ACC112 (cell line): ENCODE data around the gene ARSD.
A peak's percentile ranks its signal among the peaks of the same experiment; 100 is the strongest.
"Not testable (repeated sequence)": the region's sequence is repeated elsewhere in the genome, so short reads cannot be mapped to it uniquely, and the experiment has no call there.

Experiments used
- H2AFZ ChIP-seq: fragments of 200-600 bp; sonication (generic); one replicate; pipeline ENCODE4 v1.6.0; 2017; ENCODE audit warnings: antibody characterized with exemption, low read length; ENCODE audit not compliant: unreplicated experiment
- H3K27ac ChIP-seq: fragments of 200-600 bp; sonication (generic); 2 replicates; pipeline ENCODE4 v1.5.1; 2014; ENCODE audit warnings: low read depth, mild to moderate bottlenecking, antibody characterized with exemption, low read length, moderate library complexity
- H3K27me3 ChIP-seq: fragments of 200-600 bp; sonication (generic); 2 replicates; pipeline ENCODE4 v1.6.1; 2014; ENCODE audit warnings: mild to moderate bottlenecking, antibody characterized with exemption, low read length, moderate library complexity, mixed read lengths; ENCODE audit not compliant: insufficient read depth
- H3K36me3 ChIP-seq: fragments of 200-600 bp; sonication (generic); 2 replicates; pipeline ENCODE4 v1.6.1; 2016; ENCODE audit warnings: mild to moderate bottlenecking, antibody characterized with exemption, low read length, moderate library complexity, mixed read lengths; ENCODE audit not compliant: insufficient read depth
- H3K4me1 ChIP-seq: fragments of 200-600 bp; sonication (generic); one replicate; pipeline ENCODE4 v1.6.1; 2016; ENCODE audit warnings: low read length, mixed read lengths; ENCODE audit not compliant: insufficient read depth, unreplicated experiment, control insufficient read depth
- H3K4me3 ChIP-seq: fragments of 200-600 bp; sonication (generic); 2 replicates; pipeline ENCODE4 v1.5.1; 2014; ENCODE audit warnings: mild to moderate bottlenecking, low read depth, low read length
- H3K79me2 ChIP-seq: fragments of 200-600 bp; sonication (generic); one replicate; pipeline ENCODE4 v1.6.0; 2016; ENCODE audit warnings: low read length; ENCODE audit not compliant: control insufficient read depth, unreplicated experiment, insufficient read depth

The ARSD gene

GRCh38 chrX:2963449-2963848, 34.3 kb upstream of the ARSD start:
- H3K27me3 ChIP-seq, H3K36me3 ChIP-seq, H3K79me2 ChIP-seq, H2AFZ ChIP-seq, H3K4me3 ChIP-seq: not testable (repeated sequence)
- peaks cover 20% of the 10 kb centered on the region for H3K4me1 ChIP-seq
- H3K27ac ChIP-seq: peak overlapping the region; percentile 96

- Histone ChIP-seq H3K79me2 (no peaks in the 10 kb centered on the region), H3K36me3 (no peaks in the 10 kb centered on the region), H2AFZ (no peak overlapping the region), H3K4me3 (no peak overlapping the region), H3K4me1 (peaks cover 20% of the 10 kb centered on the region), H3K27ac (no peak overlapping the region), H3K27me3 (no peaks in the 10 kb centered on the region)
These were observed 33.2 kb upstream of the ARSD start for GRCh38 chrX:2962381-2962780.

GRCh38 chrX:2960861-2961515, 31.8 kb upstream of the ARSD start:
- H3K4me3 ChIP-seq: no peak overlapping the region

GRCh38 chrX:2958199-2958598, 29.1 kb upstream of the ARSD start:
- Histone ChIP-seq H3K27ac (no peak overlapping the region), H3K79me2 (no peaks in the 10 kb centered on the region), H3K4me1 (peaks cover 3% of the 10 kb centered on the region), H2AFZ (no peak overlapping the region), H3K36me3 (no peaks in the 10 kb centered on the region), H3K27me3 (no peaks in the 10 kb centered on the region), H3K4me3 (no peak overlapping the region)

More at GRCh38 chrX:2960861-2961515, 31.8 kb upstream of the ARSD start:
- Histone ChIP-seq H2AFZ (no peak overlapping the region), H3K79me2 (no peaks in the 10 kb centered on the region), H3K27me3 (no peaks in the 10 kb centered on the region), H3K4me1 (peaks cover 16% of the 10 kb centered on the region), H3K27ac (no peak overlapping the region), H3K36me3 (no peaks in the 10 kb centered on the region)

- H3K4me3 ChIP-seq: no peak overlapping the region
- H2AFZ ChIP-seq: no peak overlapping the region
- H3K36me3 ChIP-seq: peaks cover 7% of the 10 kb centered on the region; the same call in 1 of the 2 replicates
- no peaks in the 10 kb centered on the region for H3K79me2 ChIP-seq
- no peaks in the 10 kb centered on the region for H3K4me1 ChIP-seq
- no peak overlapping the region for H3K27ac ChIP-seq
- no peaks in the 10 kb centered on the region for H3K27me3 ChIP-seq
These were observed 26.7 kb upstream of the ARSD start for GRCh38 chrX:2955838-2956237.

GRCh38 chrX:2955281-2955680, 26.1 kb upstream of the ARSD start:
- Histone ChIP-seq H3K4me3 (no peak overlapping the region), H2AFZ (no peak overlapping the region), H3K4me1 (no peaks in the 10 kb centered on the region), H3K27me3 (no peaks in the 10 kb centered on the region), H3K36me3 (peaks cover 9% of the 10 kb centered on the region; the same call in 1 of the 2 replicates), H3K79me2 (no peaks in the 10 kb centered on the region), H3K27ac (no peak overlapping the region)

GRCh38 chrX:2954541-2954940, 25.4 kb upstream of the ARSD start:
- no peaks in the 10 kb centered on the region for H3K79me2 ChIP-seq
- no peaks in the 10 kb centered on the region for H3K4me1 ChIP-seq
- no peaks in the 10 kb centered on the region for H3K27me3 ChIP-seq
- H3K4me3 ChIP-seq: no peak overlapping the region
- H3K27ac ChIP-seq: no peak overlapping the region
- no peak overlapping the region for H2AFZ ChIP-seq
- H3K36me3 ChIP-seq: peaks cover 9% of the 10 kb centered on the region; the same call in 1 of the 2 replicates

GRCh38 chrX:2937942-2938341, 8.8 kb upstream of the ARSD start:
- not testable (repeated sequence) for H3K27ac ChIP-seq, H2AFZ ChIP-seq, H3K79me2 ChIP-seq, H3K4me3 ChIP-seq, H3K27me3 ChIP-seq, H3K4me1 ChIP-seq, H3K36me3 ChIP-seq

- H3K4me3 ChIP-seq: no peak overlapping the region
- no peaks in the 10 kb centered on the region for H3K79me2 ChIP-seq
- no peaks in the 10 kb centered on the region for H3K4me1 ChIP-seq
- H2AFZ ChIP-seq: no peak overlapping the region
- no peaks in the 10 kb centered on the region for H3K27me3 ChIP-seq
- no peaks in the 10 kb centered on the region for H3K36me3 ChIP-seq
- no peak overlapping the region for H3K27ac ChIP-seq
These were observed 5.9 kb upstream of the ARSD start for GRCh38 chrX:2934715-2935710.

- H2AFZ ChIP-seq: no peak overlapping the region
- no peaks in the 10 kb centered on the region for H3K79me2 ChIP-seq
- H3K4me3 ChIP-seq: no peak overlapping the region
- no peak overlapping the region for H3K27ac ChIP-seq
- no peaks in the 10 kb centered on the region for H3K36me3 ChIP-seq
- H3K4me1 ChIP-seq: no peaks in the 10 kb centered on the region
- no peaks in the 10 kb centered on the region for H3K27me3 ChIP-seq
These were observed 4.2 kb upstream of the ARSD start for GRCh38 chrX:2933125-2933900.
